ENCODE measurements around the gene ELN.

Gene ELN

GRCh38 chr7:73992101-73992562 is 35.8 kb upstream of the ELN start:
- in situ Hi-C loops (cut with MboI; ENCODE audit: low pct_unique_long_range_greater_than_20kb, low sequenced_read_pairs, unreplicated experiment), result no loop called here
- no peak for TF ChIP-seq CTCF (IDR thresholded peaks at IDR 0.05; ENCODE audit: extremely low read depth, insufficient read depth, missing control alignments)
- DNase-seq (ENCODE audit: low spot score), result no peak

GRCh38 chr7:73994023-73994422 is 34.0 kb upstream of the ELN start:
- in situ Hi-C loops (cut with MboI; ENCODE audit: low pct_unique_long_range_greater_than_20kb, low sequenced_read_pairs, unreplicated experiment), result no loop called here

GRCh38 chr7:73994761-73995160 is 33.2 kb upstream of the ELN start:
- no peak for DNase-seq (ENCODE audit: low spot score)
- no peak for TF ChIP-seq CTCF (IDR thresholded peaks at IDR 0.05; ENCODE audit: extremely low read depth, insufficient read depth, missing control alignments)
- in situ Hi-C loops (cut with MboI; ENCODE audit: low pct_unique_long_range_greater_than_20kb, low sequenced_read_pairs, unreplicated experiment), result no loop called here

More at GRCh38 chr7:73994023-73994422, 34.0 kb upstream of the ELN start:
- no peak for DNase-seq (ENCODE audit: low spot score)
- no peak for TF ChIP-seq CTCF (IDR thresholded peaks at IDR 0.05; ENCODE audit: extremely low read depth, insufficient read depth, missing control alignments)

- no peak for TF ChIP-seq CTCF (IDR thresholded peaks at IDR 0.05; ENCODE audit: extremely low read depth, insufficient read depth, missing control alignments)
- in situ Hi-C loops (cut with MboI; ENCODE audit: low pct_unique_long_range_greater_than_20kb, low sequenced_read_pairs, unreplicated experiment), result no loop called here
- DNase-seq (ENCODE audit: low spot score), result no peak
These were observed 32.6 kb upstream of the ELN start for GRCh38 chr7:73995330-73995729.

- in situ Hi-C loops (cut with MboI; ENCODE audit: low pct_unique_long_range_greater_than_20kb, low sequenced_read_pairs, unreplicated experiment), result no loop called here
- no peak for TF ChIP-seq CTCF (IDR thresholded peaks at IDR 0.05; ENCODE audit: extremely low read depth, insufficient read depth, missing control alignments)
- no peak for DNase-seq (ENCODE audit: low spot score)
These were observed 32.0 kb upstream of the ELN start for GRCh38 chr7:73995821-73996511.

- no peak for TF ChIP-seq CTCF (IDR thresholded peaks at IDR 0.05; ENCODE audit: extremely low read depth, insufficient read depth, missing control alignments)
- in situ Hi-C loops (cut with MboI; ENCODE audit: low pct_unique_long_range_greater_than_20kb, low sequenced_read_pairs, unreplicated experiment), result no loop called here
- DNase-seq (ENCODE audit: low spot score), result no peak
These were observed 30.9 kb upstream of the ELN start for GRCh38 chr7:73997056-73997455.

Data from GM13977 (cell line).